ENCODE results near the gene RNF208. TPM values are rescaled to one million over a fixed set of nuclear protein-coding genes. Genes with fewer than 3 reads are reported as not detected.
A peak's percentile ranks its signal among the peaks of the same experiment; 100 is the strongest.

The RNF208 gene
- total and polyA plus RNA-seq, 9 of the 15 experiments (the other 6 are each of a cell fraction or from before 2014, with no cell fraction given), result 0.15 to 6.9 (median 0.50) TPM; not detected in 2

DNA sequence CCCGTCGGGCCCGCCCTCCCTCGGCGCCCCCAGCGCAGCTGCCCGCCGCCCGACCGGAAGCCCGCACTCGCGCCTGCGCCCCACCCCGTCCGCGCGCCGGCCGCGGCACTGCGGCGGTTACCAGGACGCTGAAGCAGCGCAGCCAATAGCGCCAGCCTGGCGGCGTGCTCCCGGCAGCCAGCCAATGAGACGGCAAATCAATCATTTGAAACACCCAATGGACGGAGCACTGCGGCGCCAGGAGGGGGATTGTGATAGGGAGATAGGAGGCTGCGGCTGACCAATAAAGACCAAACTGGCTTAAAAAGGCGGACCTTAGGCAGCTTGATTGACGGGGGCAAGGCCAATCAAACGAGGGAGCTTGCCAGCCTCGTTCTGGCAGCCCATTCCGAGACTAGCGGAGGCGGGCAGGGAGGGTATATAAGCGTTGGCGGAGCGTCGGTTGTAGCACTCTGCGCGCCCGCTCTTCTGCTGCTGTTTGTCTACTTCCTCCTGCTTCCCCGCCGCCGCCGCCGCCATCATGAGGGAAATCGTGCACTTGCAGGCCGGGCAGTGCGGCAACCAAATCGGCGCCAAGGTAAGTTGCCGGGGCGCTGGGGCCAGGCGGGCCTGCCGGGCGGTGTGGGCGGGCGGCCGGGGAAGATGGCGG is 18.9 kb upstream of the RNF208 start, which contains the start of gene TUBB4B (continued):
- TF ChIP-seq ZNF764 (CRISPR knock-in tag; IDR thresholded peaks at IDR 0.05; ENCODE audit: low read depth) (no peak), POLR2B (IDR thresholded peaks at IDR 0.05; ENCODE audit: low read depth, partially characterized antibody) (peak; percentile 100), ZKSCAN3 (CRISPR knock-in tag; IDR thresholded peaks at IDR 0.05) (no peak), EP300 (IDR thresholded peaks at IDR 0.05; ENCODE audit: low read length) (no peak; the same call in none of the 2 replicates), GATA2 (CRISPR knock-in tag; IDR thresholded peaks at IDR 0.05) (no peak), SLC30A9 (CRISPR knock-in tag; IDR thresholded peaks at IDR 0.05) (no peak), CHD1 (IDR thresholded peaks at IDR 0.05; ENCODE audit: low read length) (peak; percentile 89)
- TF ChIP-seq, protein P1, sequence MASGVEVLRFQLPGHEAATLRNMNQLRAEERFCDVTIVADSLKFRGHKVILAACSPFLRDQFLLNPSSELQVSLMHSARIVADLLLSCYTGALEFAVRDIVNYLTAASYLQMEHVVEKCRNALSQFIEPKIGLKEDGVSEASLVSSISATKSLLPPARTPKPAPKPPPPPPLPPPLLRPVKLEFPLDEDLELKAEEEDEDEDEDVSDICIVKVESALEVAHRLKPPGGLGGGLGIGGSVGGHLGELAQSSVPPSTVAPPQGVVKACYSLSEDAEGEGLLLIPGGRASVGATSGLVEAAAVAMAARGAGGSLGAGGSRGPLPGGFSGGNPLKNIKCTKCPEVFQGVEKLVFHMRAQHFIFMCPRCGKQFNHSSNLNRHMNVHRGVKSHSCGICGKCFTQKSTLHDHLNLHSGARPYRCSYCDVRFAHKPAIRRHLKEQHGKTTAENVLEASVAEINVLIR (CRISPR knock-in tag; IDR thresholded peaks at IDR 0.05), result no peak
- TF ChIP-seq, protein P2, sequence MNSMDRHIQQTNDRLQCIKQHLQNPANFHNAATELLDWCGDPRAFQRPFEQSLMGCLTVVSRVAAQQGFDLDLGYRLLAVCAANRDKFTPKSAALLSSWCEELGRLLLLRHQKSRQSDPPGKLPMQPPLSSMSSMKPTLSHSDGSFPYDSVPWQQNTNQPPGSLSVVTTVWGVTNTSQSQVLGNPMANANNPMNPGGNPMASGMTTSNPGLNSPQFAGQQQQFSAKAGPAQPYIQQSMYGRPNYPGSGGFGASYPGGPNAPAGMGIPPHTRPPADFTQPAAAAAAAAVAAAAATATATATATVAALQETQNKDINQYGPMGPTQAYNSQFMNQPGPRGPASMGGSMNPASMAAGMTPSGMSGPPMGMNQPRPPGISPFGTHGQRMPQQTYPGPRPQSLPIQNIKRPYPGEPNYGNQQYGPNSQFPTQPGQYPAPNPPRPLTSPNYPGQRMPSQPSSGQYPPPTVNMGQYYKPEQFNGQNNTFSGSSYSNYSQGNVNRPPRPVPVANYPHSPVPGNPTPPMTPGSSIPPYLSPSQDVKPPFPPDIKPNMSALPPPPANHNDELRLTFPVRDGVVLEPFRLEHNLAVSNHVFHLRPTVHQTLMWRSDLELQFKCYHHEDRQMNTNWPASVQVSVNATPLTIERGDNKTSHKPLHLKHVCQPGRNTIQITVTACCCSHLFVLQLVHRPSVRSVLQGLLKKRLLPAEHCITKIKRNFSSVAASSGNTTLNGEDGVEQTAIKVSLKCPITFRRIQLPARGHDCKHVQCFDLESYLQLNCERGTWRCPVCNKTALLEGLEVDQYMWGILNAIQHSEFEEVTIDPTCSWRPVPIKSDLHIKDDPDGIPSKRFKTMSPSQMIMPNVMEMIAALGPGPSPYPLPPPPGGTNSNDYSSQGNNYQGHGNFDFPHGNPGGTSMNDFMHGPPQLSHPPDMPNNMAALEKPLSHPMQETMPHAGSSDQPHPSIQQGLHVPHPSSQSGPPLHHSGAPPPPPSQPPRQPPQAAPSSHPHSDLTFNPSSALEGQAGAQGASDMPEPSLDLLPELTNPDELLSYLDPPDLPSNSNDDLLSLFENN (IDR thresholded peaks at IDR 0.05; ENCODE audit: low read depth in 2 of 2, low read length in 2 of 2), result peak in 1 of 2 experiments; percentile 94; a peak in 2 of 4 replicates
- TF ChIP-seq, protein P3, sequence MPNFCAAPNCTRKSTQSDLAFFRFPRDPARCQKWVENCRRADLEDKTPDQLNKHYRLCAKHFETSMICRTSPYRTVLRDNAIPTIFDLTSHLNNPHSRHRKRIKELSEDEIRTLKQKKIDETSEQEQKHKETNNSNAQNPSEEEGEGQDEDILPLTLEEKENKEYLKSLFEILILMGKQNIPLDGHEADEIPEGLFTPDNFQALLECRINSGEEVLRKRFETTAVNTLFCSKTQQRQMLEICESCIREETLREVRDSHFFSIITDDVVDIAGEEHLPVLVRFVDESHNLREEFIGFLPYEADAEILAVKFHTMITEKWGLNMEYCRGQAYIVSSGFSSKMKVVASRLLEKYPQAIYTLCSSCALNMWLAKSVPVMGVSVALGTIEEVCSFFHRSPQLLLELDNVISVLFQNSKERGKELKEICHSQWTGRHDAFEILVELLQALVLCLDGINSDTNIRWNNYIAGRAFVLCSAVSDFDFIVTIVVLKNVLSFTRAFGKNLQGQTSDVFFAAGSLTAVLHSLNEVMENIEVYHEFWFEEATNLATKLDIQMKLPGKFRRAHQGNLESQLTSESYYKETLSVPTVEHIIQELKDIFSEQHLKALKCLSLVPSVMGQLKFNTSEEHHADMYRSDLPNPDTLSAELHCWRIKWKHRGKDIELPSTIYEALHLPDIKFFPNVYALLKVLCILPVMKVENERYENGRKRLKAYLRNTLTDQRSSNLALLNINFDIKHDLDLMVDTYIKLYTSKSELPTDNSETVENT (CRISPR knock-in tag; IDR thresholded peaks at IDR 0.05), result peak; percentile 96
- TF ChIP-seq, protein P4, sequence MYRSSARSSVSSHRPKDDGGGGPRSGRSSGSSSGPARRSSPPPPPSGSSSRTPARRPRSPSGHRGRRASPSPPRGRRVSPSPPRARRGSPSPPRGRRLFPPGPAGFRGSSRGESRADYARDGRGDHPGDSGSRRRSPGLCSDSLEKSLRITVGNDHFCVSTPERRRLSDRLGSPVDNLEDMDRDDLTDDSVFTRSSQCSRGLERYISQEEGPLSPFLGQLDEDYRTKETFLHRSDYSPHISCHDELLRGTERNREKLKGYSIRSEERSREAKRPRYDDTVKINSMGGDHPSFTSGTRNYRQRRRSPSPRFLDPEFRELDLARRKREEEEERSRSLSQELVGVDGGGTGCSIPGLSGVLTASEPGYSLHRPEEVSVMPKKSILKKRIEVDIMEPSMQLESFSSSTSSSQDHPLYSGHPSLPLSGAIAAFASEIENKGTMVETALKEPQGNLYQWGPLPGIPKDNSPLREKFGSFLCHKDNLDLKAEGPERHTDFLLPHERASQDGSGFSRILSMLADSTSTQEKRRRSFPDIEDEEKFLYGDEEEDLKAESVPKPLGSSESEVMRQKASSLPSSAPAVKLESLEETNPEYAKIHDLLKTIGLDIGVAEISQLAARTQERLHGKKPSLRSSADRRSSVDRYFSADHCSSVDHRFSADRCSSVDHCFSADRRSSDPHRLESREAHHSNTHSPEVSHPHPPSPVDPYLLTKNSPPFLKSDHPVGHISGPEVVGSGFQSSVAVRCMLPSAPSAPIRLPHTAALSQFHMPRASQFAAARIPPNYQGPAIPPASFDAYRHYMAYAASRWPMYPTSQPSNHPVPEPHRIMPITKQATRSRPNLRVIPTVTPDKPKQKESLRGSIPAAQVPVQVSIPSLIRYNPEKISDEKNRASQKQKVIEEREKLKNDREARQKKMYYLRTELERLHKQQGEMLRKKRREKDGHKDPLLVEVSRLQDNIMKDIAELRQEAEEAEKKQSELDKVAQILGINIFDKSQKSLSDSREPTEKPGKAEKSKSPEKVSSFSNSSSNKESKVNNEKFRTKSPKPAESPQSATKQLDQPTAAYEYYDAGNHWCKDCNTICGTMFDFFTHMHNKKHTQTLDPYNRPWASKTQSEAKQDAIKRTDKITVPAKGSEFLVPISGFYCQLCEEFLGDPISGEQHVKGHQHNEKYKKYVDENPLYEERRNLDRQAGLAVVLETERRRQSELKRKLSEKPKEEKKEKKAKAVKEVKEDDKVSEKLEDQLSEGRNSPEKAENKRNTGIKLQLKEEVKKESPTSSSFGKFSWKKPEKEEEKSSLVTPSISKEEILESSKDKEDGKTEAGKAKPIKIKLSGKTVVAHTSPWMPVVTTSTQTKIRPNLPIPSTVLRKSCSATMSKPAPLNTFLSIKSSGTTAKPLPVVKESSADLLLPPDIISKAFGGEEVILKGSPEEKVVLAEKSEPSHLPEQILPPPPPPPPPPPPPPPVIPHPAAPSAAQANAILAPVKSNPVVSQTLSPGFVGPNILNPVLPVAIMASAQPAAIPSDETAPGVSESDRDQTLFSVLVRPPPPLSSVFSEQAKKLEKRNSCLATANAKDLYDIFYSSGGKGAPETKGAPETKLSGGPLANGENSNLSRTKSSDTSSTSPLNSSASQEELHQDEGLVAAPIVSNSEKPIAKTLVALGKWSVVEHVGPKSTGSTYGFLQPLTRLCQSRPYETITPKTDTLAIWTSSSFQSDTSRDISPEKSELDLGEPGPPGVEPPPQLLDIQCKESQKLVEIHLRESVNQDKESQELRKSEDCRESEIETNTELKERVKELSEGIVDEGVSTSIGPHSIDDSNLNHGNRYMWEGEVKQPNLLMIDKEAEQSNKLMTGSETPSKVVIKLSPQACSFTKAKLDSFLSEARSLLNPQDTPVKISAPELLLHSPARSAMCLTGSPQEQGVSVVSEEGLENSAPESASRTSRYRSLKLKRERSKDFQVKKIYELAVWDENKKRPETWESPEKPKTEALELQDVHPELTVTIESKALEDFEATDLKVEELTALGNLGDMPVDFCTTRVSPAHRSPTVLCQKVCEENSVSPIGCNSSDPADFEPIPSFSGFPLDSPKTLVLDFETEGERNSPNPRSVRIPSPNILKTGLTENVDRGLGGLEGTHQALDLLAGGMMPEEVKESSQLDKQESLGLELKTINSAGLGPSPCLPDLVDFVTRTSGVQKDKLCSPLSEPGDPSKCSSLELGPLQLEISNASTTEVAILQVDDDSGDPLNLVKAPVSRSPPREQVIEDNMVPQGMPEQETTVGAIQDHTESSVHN (IDR thresholded peaks at IDR 0.05; ENCODE audit: borderline replicate concordance in 1 of 2, low read depth in 1 of 2), result no peak

Measured in K562 (cell line).